ENCODE results near the gene KIR3DL1.

KIR3DL1 gene

GRCh38 chr19:54803410-54803809 is 12.9 kb upstream of the KIR3DL1 start, which contains the start of gene KIR2DL4:
Gene KIR2DL4, plus strand, starts transcription at chr19:54803610. Its CDS starts 42 bp downstream, at chr19:54803652.
- H2AFZ ChIP-seq (ENCODE audit: low read length): no peak within 1 kb of the TSS
- no peaks in the 10 kb centered on the region for H3K79me2 ChIP-seq (ENCODE audit: low read length)
- H3K9me2 ChIP-seq (replicated peaks; ENCODE audit: insufficient read depth, low read length): no peaks in the 10 kb centered on the region
- no peak within 1 kb of the TSS for H3K27ac ChIP-seq (ENCODE audit: low read length)
- TF ChIP-seq CTCF (IDR thresholded peaks at IDR 0.05; ENCODE audit: low read length): no peak
- no peak for TF ChIP-seq EZH2 (optimal IDR thresholded peaks at IDR 0.05; ENCODE audit: low read depth, low read length)
- TF ChIP-seq EZH2phosphoT487 (IDR thresholded peaks at IDR 0.05; ENCODE audit: low read length): no peak
- no peaks in the 10 kb centered on the region for H3K9me3 ChIP-seq (replicated peaks; ENCODE audit: insufficient read depth, low read length)
- no peak for DNase-seq
- H3K4me3 ChIP-seq (ENCODE audit: low read length): no peak within 1 kb of the TSS
- no peaks in the 10 kb centered on the region; the same call in 1 of the 2 replicates for H3K27me3 ChIP-seq (replicated peaks; ENCODE audit: insufficient read depth, low read length)
- no peaks in the 10 kb centered on the region for H3K4me1 ChIP-seq (ENCODE audit: low read length)
- H3F3A ChIP-seq (ENCODE audit: insufficient read depth, low read length): no peaks in the 10 kb centered on the region
- H3K36me3 ChIP-seq (replicated peaks; ENCODE audit: insufficient read depth, low read length): no peaks in the 10 kb centered on the region
- H4K20me1 ChIP-seq (ENCODE audit: insufficient read depth, low read length): no peaks in the 10 kb centered on the region
- H3K4me2 ChIP-seq (ENCODE audit: low read depth, low read length): no peak within 1 kb of the TSS
- H3K9ac ChIP-seq (ENCODE audit: low read length): no peak within 1 kb of the TSS

GRCh38 chr19:54804101-54804500 is 12.2 kb upstream of the KIR3DL1 start:
- H3K4me1 ChIP-seq (ENCODE audit: low read length): no peaks in the 10 kb centered on the region
- no peak for DNase-seq

GRCh38 chr19:54804571-54804970 is 11.7 kb upstream of the KIR3DL1 start:
- Histone ChIP-seq H3K27me3 (replicated peaks; ENCODE audit: insufficient read depth, low read length) (no peaks in the 10 kb centered on the region; the same call in 1 of the 2 replicates), H2AFZ (ENCODE audit: low read length) (no peak overlapping the region), H3K79me2 (ENCODE audit: low read length) (no peaks in the 10 kb centered on the region), H3K4me2 (ENCODE audit: low read depth, low read length) (no peak overlapping the region), H4K20me1 (ENCODE audit: insufficient read depth, low read length) (no peaks in the 10 kb centered on the region), H3K9me2 (replicated peaks; ENCODE audit: insufficient read depth, low read length) (no peaks in the 10 kb centered on the region), H3K4me3 (ENCODE audit: low read length) (no peak overlapping the region), H3F3A (ENCODE audit: insufficient read depth, low read length) (no peaks in the 10 kb centered on the region), H3K4me1 (ENCODE audit: low read length) (no peaks in the 10 kb centered on the region), H3K9ac (ENCODE audit: low read length) (no peak overlapping the region), H3K9me3 (replicated peaks; ENCODE audit: insufficient read depth, low read length) (no peaks in the 10 kb centered on the region), H3K36me3 (replicated peaks; ENCODE audit: insufficient read depth, low read length) (no peaks in the 10 kb centered on the region), H3K27ac (ENCODE audit: low read length) (no peak overlapping the region)
- no peak for TF ChIP-seq EZH2phosphoT487 (IDR thresholded peaks at IDR 0.05; ENCODE audit: low read length)
- TF ChIP-seq CTCF (IDR thresholded peaks at IDR 0.05; ENCODE audit: low read length): no peak
- TF ChIP-seq EZH2 (optimal IDR thresholded peaks at IDR 0.05; ENCODE audit: low read depth, low read length): no peak
- DNase-seq: no peak

More at GRCh38 chr19:54804101-54804500, 12.2 kb upstream of the KIR3DL1 start:
- Histone ChIP-seq H3K79me2 (ENCODE audit: low read length) (no peaks in the 10 kb centered on the region), H3K27ac (ENCODE audit: low read length) (no peak overlapping the region), H4K20me1 (ENCODE audit: insufficient read depth, low read length) (no peaks in the 10 kb centered on the region), H3K9me3 (replicated peaks; ENCODE audit: insufficient read depth, low read length) (no peaks in the 10 kb centered on the region), H2AFZ (ENCODE audit: low read length) (no peak overlapping the region), H3K9me2 (replicated peaks; ENCODE audit: insufficient read depth, low read length) (no peaks in the 10 kb centered on the region), H3K27me3 (replicated peaks; ENCODE audit: insufficient read depth, low read length) (no peaks in the 10 kb centered on the region; the same call in 1 of the 2 replicates), H3K4me2 (ENCODE audit: low read depth, low read length) (no peak overlapping the region), H3K9ac (ENCODE audit: low read length) (no peak overlapping the region), H3K4me3 (ENCODE audit: low read length) (no peak overlapping the region), H3F3A (ENCODE audit: insufficient read depth, low read length) (no peaks in the 10 kb centered on the region), H3K36me3 (replicated peaks; ENCODE audit: insufficient read depth, low read length) (no peaks in the 10 kb centered on the region)
- no peak for TF ChIP-seq EZH2phosphoT487 (IDR thresholded peaks at IDR 0.05; ENCODE audit: low read length)
- no peak for TF ChIP-seq CTCF (IDR thresholded peaks at IDR 0.05; ENCODE audit: low read length)
- TF ChIP-seq EZH2 (optimal IDR thresholded peaks at IDR 0.05; ENCODE audit: low read depth, low read length): no peak
